Ovary (tissue), 1 donor: ENCODE data around the gene BNC2.

Source experiments
- EP300 ChIP-seq: sonication (generic); formaldehyde crosslinking; IDR thresholded peaks from one replicate; pipeline ENCODE4 v1.6.1; 2017; ENCODE audit warnings: antibody characterized with exemption
- POLR2A ChIP-seq: fragments of 450-650 bp; IDR thresholded peaks from one replicate; pipeline ENCODE4 v1.6.1; 2017; ENCODE audit warnings: antibody characterized with exemption, mild to moderate bottlenecking, moderate library complexity

GRCh38 chr9:16901590-16901989 lies 31.1 kb upstream of the BNC2 start:
- TF ChIP-seq POLR2A (no peak), EP300 (no peak)
